ENCODE data around the gene SLC38A9.
"Not testable (repeated sequence)": the region's sequence is repeated elsewhere in the genome, so short reads cannot be mapped to it uniquely, and the experiment has no call there.

SLC38A9 gene

GRCh38 chr5:55613112-55613868 is 98.8 kb downstream of the SLC38A9 start:
- no peak for DNase-seq

- DNase-seq, result no peak
Measured at GRCh38 chr5:55610542-55610941, 101.6 kb downstream of the SLC38A9 start.

DNA sequence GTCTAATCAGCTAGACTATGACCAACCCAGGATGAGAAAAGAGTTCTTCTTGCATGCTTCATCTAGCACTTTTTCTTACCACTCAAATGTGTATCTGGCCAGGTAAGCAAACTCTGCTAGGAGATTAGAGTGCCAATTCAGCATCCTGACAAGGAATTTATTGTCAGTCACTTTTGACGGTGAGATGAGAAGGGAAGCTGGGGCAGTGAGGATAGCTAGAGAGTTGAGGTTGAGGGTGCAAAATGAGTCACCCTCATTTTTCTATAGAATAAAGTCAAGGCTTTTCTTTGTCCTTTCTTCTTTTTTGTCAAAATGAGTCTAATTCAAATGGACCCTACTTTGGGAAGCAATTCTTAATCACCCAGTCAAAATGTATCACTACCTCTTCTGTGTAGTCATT is 102.7 kb downstream of the SLC38A9 start:
- no peak for DNase-seq

DNA sequence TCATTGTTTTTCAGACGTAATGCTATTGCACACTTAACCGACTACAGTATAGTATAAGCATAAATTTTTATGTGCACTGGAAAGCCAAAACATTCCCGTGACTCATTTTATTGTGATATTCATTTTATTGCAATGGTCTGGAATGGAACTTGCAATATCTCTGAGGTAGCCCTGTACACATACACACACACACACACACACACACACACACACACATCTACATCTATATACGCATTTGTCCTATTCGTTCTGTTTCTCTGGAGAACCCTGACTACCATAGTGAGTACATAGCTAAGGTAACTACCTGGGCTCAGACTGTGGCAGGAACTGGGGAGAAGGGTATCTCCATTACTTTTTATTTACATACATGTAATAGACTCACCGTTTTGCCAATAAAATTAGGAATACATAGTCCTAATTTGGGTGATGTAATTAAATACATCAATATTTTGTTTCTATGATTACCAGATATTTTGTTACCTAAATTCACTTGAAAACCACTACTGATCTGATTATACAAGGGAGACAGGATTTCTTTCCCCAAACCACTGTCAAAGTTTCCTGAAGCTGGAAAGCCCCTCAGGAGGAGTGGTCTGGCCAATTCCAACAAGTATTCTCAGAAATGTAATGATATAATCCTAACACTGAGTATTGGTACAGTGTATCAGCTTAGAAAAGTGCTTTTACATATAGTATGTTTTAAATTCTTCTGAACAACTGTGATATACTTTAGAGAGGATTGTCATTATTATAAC is 103.4 kb downstream of the SLC38A9 start:
- DNase-seq, result no peak

GRCh38 chr5:55607309-55607708 is 104.8 kb downstream of the SLC38A9 start:
- not testable (repeated sequence) for DNase-seq

DNA sequence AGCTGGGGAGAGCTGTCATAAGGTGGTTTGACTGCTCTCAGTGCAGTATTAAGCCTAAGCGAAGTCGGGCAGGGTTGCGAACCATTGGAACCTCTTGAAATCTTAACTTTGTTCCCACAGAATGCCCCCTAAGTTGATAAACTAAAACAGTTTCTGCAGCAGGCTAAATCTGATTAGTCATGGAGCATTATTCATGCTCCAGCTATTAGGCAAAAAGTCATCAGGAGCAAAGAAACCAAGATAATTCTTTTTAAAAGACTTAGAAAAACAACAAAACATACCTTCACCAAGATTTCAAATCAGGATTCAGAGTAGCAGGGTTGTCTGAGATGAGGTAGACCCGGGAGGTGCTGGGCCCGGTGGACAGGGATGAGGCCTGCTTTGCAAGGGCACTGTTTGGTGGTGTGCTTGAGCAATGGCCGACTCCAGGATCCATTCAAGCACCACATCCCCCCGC is 107.5 kb downstream of the SLC38A9 start:
- no peak for DNase-seq

DNA sequence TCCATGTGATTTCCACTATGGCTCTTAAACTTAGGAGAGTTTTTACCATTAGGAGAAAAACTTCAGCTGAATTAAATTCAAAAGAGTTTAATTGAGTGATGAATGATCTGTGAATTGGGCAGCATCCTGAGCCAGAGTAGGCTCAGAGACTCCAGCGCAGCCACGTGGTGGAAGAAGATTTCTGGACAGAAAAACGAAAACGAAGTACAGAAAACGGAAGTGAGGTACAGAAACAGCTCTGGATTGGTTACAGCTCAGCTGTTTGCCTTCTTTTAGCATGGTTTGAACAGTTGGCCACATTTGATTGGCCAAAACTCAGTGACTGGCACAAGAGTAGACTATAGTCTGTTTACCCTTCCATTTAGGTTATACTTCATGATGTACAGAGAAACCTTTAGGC is 108.2 kb downstream of the SLC38A9 start:
- peak in 44 of 58 donors; percentile 7 to 81 (median 39) for DNase-seq

DNA sequence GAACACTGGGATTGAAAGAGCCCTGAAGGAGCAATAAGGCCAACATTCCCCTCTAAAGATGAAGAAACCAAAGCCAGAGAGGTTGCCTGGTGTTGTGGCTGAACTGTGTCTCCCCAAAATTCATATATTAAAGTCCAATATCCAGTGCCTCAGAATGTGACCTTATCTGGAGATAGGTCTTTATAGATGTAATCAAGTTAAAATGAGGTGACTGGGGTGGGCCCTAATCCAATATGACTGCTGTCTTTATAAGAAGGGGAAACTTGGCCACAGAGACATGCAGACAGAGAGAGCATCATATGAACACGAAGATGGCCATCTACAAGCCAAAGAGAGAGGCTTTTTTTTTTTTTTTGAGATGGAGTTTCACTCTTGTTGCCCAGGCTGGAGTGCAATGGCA is 110.5 kb downstream of the SLC38A9 start:
- DNase-seq, result no peak

DNA sequence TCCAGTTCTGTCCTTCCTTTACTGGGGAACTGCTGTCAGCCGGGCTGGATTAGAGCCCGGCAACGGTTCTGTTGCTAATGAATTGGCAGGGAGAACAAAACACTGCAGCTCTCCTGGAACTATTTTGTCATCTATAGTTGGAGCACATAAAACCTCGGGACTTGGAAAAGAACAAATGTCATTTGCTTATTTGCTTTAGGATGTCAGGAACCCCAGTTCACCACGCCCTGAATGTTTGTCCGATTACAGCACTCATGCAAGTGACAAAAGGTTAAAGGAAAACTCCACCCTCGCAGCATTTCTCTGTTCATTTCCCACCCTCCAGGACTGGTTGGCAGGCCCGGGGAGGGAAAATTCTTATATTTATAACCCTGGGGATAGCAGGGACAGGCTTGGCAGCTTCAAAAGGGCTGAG is 110.9 kb downstream of the SLC38A9 start:
- DNase-seq, result peak in 53 of 58 donors; percentile 15 to 89 (median 70)

GRCh38 chr5:55600497-55601203 is 111.5 kb downstream of the SLC38A9 start:
- DNase-seq, result peak in 5 of 58 donors; percentile 7 to 30 (median 22)

DNA sequence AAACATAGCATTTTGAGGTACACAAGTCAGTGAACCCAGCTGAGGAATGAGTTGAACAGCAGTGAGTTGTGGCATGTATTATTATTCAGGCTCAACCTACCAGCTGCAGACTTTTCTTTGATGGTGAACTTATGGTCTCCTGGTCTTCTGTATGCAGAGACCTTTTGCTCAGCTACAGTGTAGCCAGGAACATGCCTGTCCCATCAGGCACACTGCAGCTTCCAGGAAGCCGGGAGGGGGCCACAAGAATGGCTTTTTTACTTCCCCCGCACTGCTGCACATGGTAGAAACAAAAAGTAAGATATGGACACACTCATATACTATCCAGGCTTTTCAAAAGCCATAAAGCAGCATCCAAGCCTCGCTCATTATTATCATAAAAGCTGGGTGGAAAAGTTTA is 112.0 kb downstream of the SLC38A9 start:
- no peak for DNase-seq

- no peak for DNase-seq
Measured at GRCh38 chr5:55599148-55600050, 112.7 kb downstream of the SLC38A9 start.

- DNase-seq, result no peak
Measured at GRCh38 chr5:55597014-55597981, 114.8 kb downstream of the SLC38A9 start.

DNA sequence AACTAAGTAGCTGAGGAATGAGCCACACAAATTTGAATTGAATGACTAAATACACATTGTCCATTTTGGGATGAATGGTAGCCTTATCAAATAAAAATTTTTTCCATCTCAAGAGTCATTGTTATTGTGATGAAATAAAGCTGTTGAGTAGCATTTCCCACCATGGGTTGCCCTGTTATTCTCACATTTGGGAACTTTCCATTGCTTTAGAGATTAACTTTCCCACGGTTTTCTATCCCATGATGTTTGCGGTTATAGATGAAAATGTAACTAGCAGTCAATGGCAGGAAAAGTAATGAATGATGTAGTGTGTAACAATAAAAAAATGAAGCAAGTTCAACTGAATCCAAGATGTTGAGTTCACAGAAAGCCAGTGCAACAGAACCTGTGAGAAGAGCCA is 117.5 kb downstream of the SLC38A9 start:
- DNase-seq, result no peak

DNA sequence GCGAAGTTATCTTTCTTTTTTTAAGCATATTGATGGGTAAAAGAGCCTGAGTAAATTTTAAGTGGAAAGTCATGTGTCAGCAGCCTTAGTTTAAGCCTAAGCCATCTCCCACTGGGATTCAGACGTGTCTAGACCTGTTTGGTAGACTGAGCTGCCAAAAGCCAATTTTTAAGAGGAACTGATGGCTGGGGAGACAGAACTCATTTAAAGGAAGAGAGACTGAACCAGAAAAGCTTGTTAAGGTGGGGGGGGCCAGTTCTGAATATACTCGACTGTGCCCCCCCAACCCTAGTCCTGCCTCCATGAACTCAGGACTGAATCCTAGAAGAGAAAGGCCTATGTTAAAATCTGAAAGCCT is 119.0 kb downstream of the SLC38A9 start:
- DNase-seq, result no peak

GRCh38 chr5:55592388-55593114 is 119.6 kb downstream of the SLC38A9 start:
- no peak for DNase-seq

DNA sequence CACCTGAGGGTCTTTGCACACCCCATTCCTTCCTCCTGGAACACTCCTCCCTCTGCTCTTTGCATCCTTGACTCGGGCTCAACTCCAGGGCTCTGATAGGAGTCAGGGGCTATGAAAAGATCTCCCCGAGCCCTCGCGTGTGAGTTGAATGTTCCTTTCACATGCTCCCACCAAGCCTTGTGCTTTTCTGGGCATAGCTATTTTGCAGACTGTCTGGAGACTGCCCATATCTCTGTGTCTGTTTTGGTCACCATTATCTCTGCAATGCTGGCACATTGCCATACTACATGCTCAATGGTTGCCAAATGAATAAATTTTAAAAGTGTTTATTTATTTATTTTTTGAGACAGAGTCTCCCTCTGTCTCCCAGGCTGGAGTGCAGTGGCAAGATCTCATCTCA is 120.4 kb downstream of the SLC38A9 start:
- no peak for DNase-seq

DNA sequence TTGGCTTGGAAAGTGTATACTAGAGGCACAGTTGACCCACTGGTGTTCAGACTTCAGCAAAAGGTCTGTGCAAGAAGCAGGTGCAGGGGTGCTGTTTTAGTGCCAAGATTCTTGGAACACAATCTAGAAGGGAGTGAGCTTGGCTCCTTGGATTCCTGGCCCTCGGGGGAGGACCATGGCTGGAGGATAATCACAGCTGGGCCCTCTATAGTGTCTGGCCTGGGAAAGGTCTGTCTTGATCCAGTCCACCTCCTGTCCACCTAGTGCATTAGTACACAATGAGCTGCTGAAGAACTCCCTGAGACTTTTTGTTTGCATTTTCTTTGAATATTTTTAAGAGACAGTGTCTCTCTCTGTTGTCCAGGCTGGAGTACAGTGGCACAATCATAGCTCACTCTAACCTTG is 126.9 kb downstream of the SLC38A9 start:
- no peak for DNase-seq
